ENCODE results near the gene DVL3. TPM values are rescaled to one million over a fixed set of nuclear protein-coding genes. Genes with fewer than 3 reads are reported as not detected.
A peak's percentile ranks its signal among the peaks of the same experiment; 100 is the strongest.

Gene DVL3
- total RNA-seq, 3 donors from 2014 or later, result 63.3 to 104 (median 69.1) TPM

GRCh38 chr3:184180165-184180564 lies 25.0 kb downstream of the DVL3 start:
- DNase-seq (no peak), ATAC-seq (no peak)
- TF ChIP-seq CTCF (IDR thresholded peaks at IDR 0.05), result no peak
- peaks cover 19% of the 10 kb centered on the region for H3K4me1 ChIP-seq (ENCODE audit: low read depth)
- H3K36me3 ChIP-seq (ENCODE audit: low read depth), result peaks cover 19% of the 10 kb centered on the region
- H3K9me3 ChIP-seq, result no peaks in the 10 kb centered on the region
- no peak overlapping the region for H3K4me3 ChIP-seq
- intact Hi-C loops (cut with DNase I, micrococcal nuclease), result no loop called here

- TF ChIP-seq CTCF (IDR thresholded peaks at IDR 0.05), result no peak
- DNase-seq (no peak), ATAC-seq (no peak)
- no peak overlapping the region for H3K4me3 ChIP-seq
- H3K9me3 ChIP-seq, result no peaks in the 10 kb centered on the region
- peaks cover 11% of the 10 kb centered on the region for H3K4me1 ChIP-seq (ENCODE audit: low read depth)
- peaks cover 19% of the 10 kb centered on the region for H3K36me3 ChIP-seq (ENCODE audit: low read depth)
- intact Hi-C loops (cut with DNase I, micrococcal nuclease), result no loop called here
Observed at GRCh38 chr3:184181596-184181995, 26.4 kb downstream of the DVL3 start.

GRCh38 chr3:184183679-184184078 lies 28.5 kb downstream of the DVL3 start:
- ATAC-seq (no peak), DNase-seq (no peak)
- TF ChIP-seq CTCF (IDR thresholded peaks at IDR 0.05), result no peak
- Histone ChIP-seq H3K4me1 (ENCODE audit: low read depth) (peaks cover 11% of the 10 kb centered on the region), H3K9me3 (no peaks in the 10 kb centered on the region), H3K4me3 (no peak overlapping the region), H3K36me3 (ENCODE audit: low read depth) (peaks cover 19% of the 10 kb centered on the region)
- intact Hi-C loops (cut with DNase I, micrococcal nuclease), result no loop called here

GRCh38 chr3:184184546-184185230 lies 29.5 kb downstream of the DVL3 start:
- no peak for DNase-seq
- H3K4me1 ChIP-seq (ENCODE audit: low read depth), result peaks cover 10% of the 10 kb centered on the region
- peaks cover 17% of the 10 kb centered on the region for H3K36me3 ChIP-seq (ENCODE audit: low read depth)
- ATAC-seq, result no peak
- no peaks in the 10 kb centered on the region for H3K9me3 ChIP-seq
- intact Hi-C loops (cut with DNase I, micrococcal nuclease), result no loop called here
- no peak overlapping the region for H3K4me3 ChIP-seq
- no peak for TF ChIP-seq CTCF (IDR thresholded peaks at IDR 0.05)

- TF ChIP-seq CTCF (IDR thresholded peaks at IDR 0.05), result no peak
- peaks cover 14% of the 10 kb centered on the region for H3K36me3 ChIP-seq (ENCODE audit: low read depth)
- DNase-seq (peak; percentile 99 to 100 (median 99)), ATAC-seq (peak; percentile 98)
- peaks cover 10% of the 10 kb centered on the region for H3K4me1 ChIP-seq (ENCODE audit: low read depth)
- H3K9me3 ChIP-seq, result no peaks in the 10 kb centered on the region
- peak overlapping the region; percentile 77 for H3K4me3 ChIP-seq
- intact Hi-C loops (cut with DNase I, micrococcal nuclease), result no loop called here
Observed at GRCh38 chr3:184185461-184186183, 30.4 kb downstream of the DVL3 start.
